GM12873 (cell line): ENCODE measurements around the gene PARD3B.

Experiments used
- CTCF ChIP-seq: IDR thresholded peaks from 2 replicates; pipeline ENCODE4 v1.5.1; 2012; ENCODE audit warnings: low read depth, mild to moderate bottlenecking, moderate library complexity, low read length, control low read depth; ENCODE audit not compliant: insufficient read depth; ENCODE audit errors: missing control alignments

The PARD3B gene

GRCh38 chr2:205010196-205010595 lies 464.9 kb downstream of the PARD3B start:
- no peak for TF ChIP-seq CTCF

GRCh38 chr2:205011031-205011430 lies 465.8 kb downstream of the PARD3B start:
- no peak for TF ChIP-seq CTCF

GRCh38 chr2:205012961-205013360 lies 467.7 kb downstream of the PARD3B start:
- TF ChIP-seq CTCF, result no peak

- no peak for TF ChIP-seq CTCF
Observed at GRCh38 chr2:205013586-205013985, 468.3 kb downstream of the PARD3B start.

GRCh38 chr2:205014201-205014600 lies 468.9 kb downstream of the PARD3B start:
- TF ChIP-seq CTCF, result no peak

GRCh38 chr2:205017381-205017780 lies 472.1 kb downstream of the PARD3B start:
- no peak for TF ChIP-seq CTCF

- TF ChIP-seq CTCF, result no peak
Observed at GRCh38 chr2:205017912-205018311, 472.6 kb downstream of the PARD3B start.

- no peak for TF ChIP-seq CTCF
Observed at GRCh38 chr2:205020673-205021072, 475.4 kb downstream of the PARD3B start.
